GM21515 (cell line): Measurements from ENCODE around the gene LRRC51.
"Not testable (repeated sequence)": the region's sequence is repeated elsewhere in the genome, so short reads cannot be mapped to it uniquely, and the experiment has no call there.

ENCODE experiments used
- ATAC-seq: cut with Tn5 transposase; IDR thresholded peaks from one replicate; pipeline ENCODE4 v1.9.1; 2021; ENCODE audit not compliant: unreplicated experiment

Gene LRRC51

GRCh38 chr11:72138821-72139390 is 58.3 kb downstream of the LRRC51 start:
- no peak for ATAC-seq

- ATAC-seq = no peak
These were observed 58.9 kb downstream of the LRRC51 start for GRCh38 chr11:72139500-72139899.

DNA sequence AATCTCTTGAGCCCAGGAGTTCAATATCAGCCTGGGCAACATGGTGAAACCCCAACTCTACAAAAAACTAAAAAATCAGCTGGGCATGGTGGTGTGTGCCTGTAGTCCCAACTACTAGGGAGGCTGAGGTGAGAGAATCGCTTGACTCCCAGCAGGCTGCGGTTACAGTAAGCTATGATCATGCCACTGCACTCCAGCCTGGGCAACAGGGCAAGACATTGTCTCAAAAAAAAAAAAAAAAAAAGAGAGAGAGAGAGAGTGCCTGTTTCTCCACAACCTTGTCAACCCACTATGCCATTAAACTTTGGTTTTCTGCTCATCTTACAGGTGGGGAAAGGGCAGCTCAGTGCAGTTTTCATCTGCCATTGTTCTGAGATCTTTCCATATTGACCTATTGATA is 60.0 kb downstream of the LRRC51 start:
- no peak for ATAC-seq

GRCh38 chr11:72141066-72141465 is 60.4 kb downstream of the LRRC51 start:
- ATAC-seq = no peak

DNA sequence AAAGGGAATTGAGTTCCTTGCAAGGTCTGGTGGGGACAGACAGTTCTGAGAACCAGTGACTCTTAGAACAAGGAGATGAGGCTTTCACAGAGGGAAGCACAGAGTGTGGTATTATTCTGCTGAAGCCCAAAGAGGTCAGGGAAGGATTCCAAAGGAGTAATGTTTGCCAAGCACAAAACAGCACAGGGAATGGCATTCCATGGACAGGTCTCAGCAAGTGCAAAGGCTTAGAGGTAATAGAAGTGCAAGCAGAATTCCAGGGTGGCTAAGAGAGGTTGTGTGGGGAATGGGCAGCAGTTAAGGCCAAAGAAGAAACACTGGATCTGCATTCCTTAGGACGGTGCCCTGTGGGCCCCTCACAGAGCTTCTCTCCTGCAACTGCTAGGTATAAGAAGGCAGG is 61.4 kb downstream of the LRRC51 start:
- not testable (repeated sequence) for ATAC-seq

- not testable (repeated sequence) for ATAC-seq
These were observed 61.9 kb downstream of the LRRC51 start for GRCh38 chr11:72142543-72142942.

- no peak for ATAC-seq
These were observed 64.3 kb downstream of the LRRC51 start for GRCh38 chr11:72144807-72145565.
